Liver (tissue), 9 donors: ENCODE measurements around the gene YIPF1. TPM values are rescaled to one million over a fixed set of nuclear protein-coding genes. Genes with fewer than 3 reads are reported as not detected.
A peak's percentile ranks its signal among the peaks of the same experiment; 100 is the strongest.

Source experiments
- DNase-seq: peaks from one replicate; pipeline ENCODE4 v3.0.0-alpha.2; 2017; ENCODE audit warnings: low spot score
- H3K27ac ChIP-seq, 2 donors: one replicate each; pipeline ENCODE4 v1.7.0; 2013; ENCODE audit warnings: inconsistent platforms in 2 of 2, low read length in 2 of 2, control low read depth in 1 of 2, low read depth in 1 of 2, mild to moderate bottlenecking in 1 of 2
- H3K27me3 ChIP-seq, 4 donors: one replicate each; pipeline versions ENCODE4 v1.6.1 to v1.7.0; 2013; ENCODE audit warnings: low read length in 3 of 4, inconsistent platforms in 1 of 4, mild to moderate bottlenecking in 1 of 4, moderate library complexity in 1 of 4; ENCODE audit not compliant: control insufficient read depth in 4 of 4, insufficient read depth in 4 of 4
- H3K36me3 ChIP-seq, 4 donors: one replicate each; pipeline versions ENCODE4 v1.6.1 to v1.7.0; 2013; ENCODE audit warnings: low read length in 3 of 4, mild to moderate bottlenecking in 3 of 4, low read depth in 1 of 4, moderate library complexity in 1 of 4; ENCODE audit not compliant: control insufficient read depth in 4 of 4, insufficient read depth in 3 of 4
- H3K4me1 ChIP-seq, 4 donors: one replicate each; pipeline versions ENCODE4 v1.6.1 to v1.7.0; 2013; ENCODE audit warnings: low read length in 3 of 4, mild to moderate bottlenecking in 3 of 4, moderate library complexity in 1 of 4; ENCODE audit not compliant: control insufficient read depth in 4 of 4, insufficient read depth in 4 of 4
- H3K4me3 ChIP-seq, 3 donors: one replicate each; pipeline versions ENCODE4 v1.6.1 to v1.7.0; 2013; ENCODE audit warnings: low read length in 3 of 3, control low read depth in 1 of 3, low read depth in 1 of 3, mild to moderate bottlenecking in 1 of 3
- H3K9ac ChIP-seq, 2 donors: one replicate each; pipeline ENCODE4 v1.7.0; 2013; ENCODE audit warnings: low read length in 2 of 2, mild to moderate bottlenecking in 2 of 2, moderate library complexity in 2 of 2, control low read depth in 1 of 2, low read depth in 1 of 2
- H3K9me3 ChIP-seq, 4 donors: one replicate each; pipeline versions ENCODE4 v1.6.1 to v1.7.0; 2013; ENCODE audit warnings: low read length in 3 of 4; ENCODE audit not compliant: control insufficient read depth in 4 of 4
- EGR1 ChIP-seq, 2 donors: IDR thresholded peaks; 2 replicates each; pipeline ENCODE4 v1.6.1; 2016 to 2018; ENCODE audit warnings: antibody characterized with exemption in 2 of 2, low read depth in 2 of 2
- FOXA1 ChIP-seq: IDR thresholded peaks from 2 replicates; pipeline ENCODE4 v1.6.1; 2016; ENCODE audit warnings: antibody characterized with exemption
- FOXA2 ChIP-seq: IDR thresholded peaks from 2 replicates; pipeline ENCODE4 v1.6.1; 2016; ENCODE audit warnings: antibody characterized with exemption
- GABPA ChIP-seq, 2 donors: IDR thresholded peaks in 1 of 2; conservative IDR thresholded peaks in 1 of 2; 2 replicates each; pipeline ENCODE4 v1.6.1; 2016; ENCODE audit warnings: antibody characterized with exemption in 2 of 2, mild to moderate bottlenecking in 1 of 2, moderate library complexity in 1 of 2
- HNF4A ChIP-seq, 2 donors: conservative IDR thresholded peaks; 2 replicates each; pipeline ENCODE4 v1.6.1; 2016; ENCODE audit warnings: antibody characterized with exemption in 2 of 2, mild to moderate bottlenecking in 2 of 2
- HNF4G ChIP-seq: IDR thresholded peaks from 2 replicates; pipeline ENCODE4 v1.6.1; 2016; ENCODE audit warnings: antibody characterized with exemption
- JUND ChIP-seq, 2 donors: IDR thresholded peaks; 2 replicates each; pipeline ENCODE4 v1.6.1; 2016; ENCODE audit warnings: antibody characterized with exemption in 2 of 2
- NR2F2 ChIP-seq: IDR thresholded peaks from 2 replicates; pipeline ENCODE4 v1.6.1; 2016; ENCODE audit warnings: antibody characterized with exemption
- RAD21 ChIP-seq, 2 donors: IDR thresholded peaks; 2 replicates each; pipeline ENCODE4 v1.6.1; 2016; ENCODE audit warnings: antibody characterized with exemption in 2 of 2, mild to moderate bottlenecking in 2 of 2
- RXRA ChIP-seq, 2 donors: IDR thresholded peaks; 2 replicates each; pipeline ENCODE4 v1.6.1; 2017 to 2018; ENCODE audit warnings: antibody characterized with exemption in 2 of 2, mild to moderate bottlenecking in 1 of 2
- SP1 ChIP-seq: IDR thresholded peaks from 2 replicates; pipeline ENCODE4 v1.6.1; 2018; ENCODE audit warnings: antibody characterized with exemption, mild to moderate bottlenecking
- TAF1 ChIP-seq: conservative IDR thresholded peaks from 2 replicates; pipeline ENCODE4 v1.6.1; 2016; ENCODE audit warnings: antibody characterized with exemption, mild to moderate bottlenecking
- YY1 ChIP-seq: IDR thresholded peaks from 2 replicates; pipeline ENCODE4 v1.6.1; 2016; ENCODE audit warnings: antibody characterized with exemption, mild to moderate bottlenecking
- WGBS: extraction: QIAGEN DNeasy Blood & Tissue Kit; methylation state at CpG from one replicate; pipeline ENCODE4 v1.1.7; 2013; 5-methylcytosine and 5-hydroxymethylcytosine counted together
- polyA plus RNA-seq, 2 donors: library from polyadenylated mRNA; stranded (reverse) in 1 of 2; unstranded in 1 of 2; fragments of 200-250 nt in 1 of 2; fragments of >200 nt in 1 of 2; fragmentation: Nextera tagmentation in 1 of 2; extraction: Ambion mirVana in 1 of 2; gene quantifications; one replicate each; pipeline versions ENCODE4 v1.2.1 to v1.2.3, GENCODE V29; 2013 to 2015
- total RNA-seq, 2 donors: library from RNA; depleted of rRNA; stranded (reverse); fragments of >200 nt; gene quantifications; one replicate each; pipeline ENCODE4 v1.2.3, GENCODE V29; 2014
- TF ChIP-seq, protein P1 (sequence below): fragments of 150-350 bp; IDR thresholded peaks from 2 replicates; pipeline ENCODE4 v1.5.1; 2017; ENCODE audit warnings: improper control_type of control experiment, low read depth, low read length; ENCODE audit not compliant: missing input control
- TF ChIP-seq, protein P2 (sequence below): IDR thresholded peaks from 2 replicates; pipeline ENCODE4 v1.6.1; 2016; ENCODE audit warnings: antibody characterized with exemption
- TF ChIP-seq, protein P3 (sequence below): IDR thresholded peaks from 2 replicates; pipeline ENCODE4 v1.6.1; 2016; ENCODE audit warnings: antibody characterized with exemption
- TF ChIP-seq, protein P4 (sequence below): IDR thresholded peaks from 2 replicates; pipeline ENCODE4 v1.6.1; 2016; ENCODE audit warnings: antibody characterized with exemption
- TF ChIP-seq, protein P5 (sequence below): IDR thresholded peaks from 2 replicates; pipeline ENCODE4 v1.6.1; 2016; ENCODE audit warnings: antibody characterized with exemption, mild to moderate bottlenecking
- donor health status: healthy.
- donor health status: healthy.
- donor health status: healthy.
- donor health status: healthy.
- donor health status: healthy.

YIPF1 gene
- 10 to 100 TPM; 19.9 to 29.6 TPM for total RNA-seq
- polyA plus RNA-seq, result 10 to 100 TPM; 28.0 to 28.2 TPM

DNA sequence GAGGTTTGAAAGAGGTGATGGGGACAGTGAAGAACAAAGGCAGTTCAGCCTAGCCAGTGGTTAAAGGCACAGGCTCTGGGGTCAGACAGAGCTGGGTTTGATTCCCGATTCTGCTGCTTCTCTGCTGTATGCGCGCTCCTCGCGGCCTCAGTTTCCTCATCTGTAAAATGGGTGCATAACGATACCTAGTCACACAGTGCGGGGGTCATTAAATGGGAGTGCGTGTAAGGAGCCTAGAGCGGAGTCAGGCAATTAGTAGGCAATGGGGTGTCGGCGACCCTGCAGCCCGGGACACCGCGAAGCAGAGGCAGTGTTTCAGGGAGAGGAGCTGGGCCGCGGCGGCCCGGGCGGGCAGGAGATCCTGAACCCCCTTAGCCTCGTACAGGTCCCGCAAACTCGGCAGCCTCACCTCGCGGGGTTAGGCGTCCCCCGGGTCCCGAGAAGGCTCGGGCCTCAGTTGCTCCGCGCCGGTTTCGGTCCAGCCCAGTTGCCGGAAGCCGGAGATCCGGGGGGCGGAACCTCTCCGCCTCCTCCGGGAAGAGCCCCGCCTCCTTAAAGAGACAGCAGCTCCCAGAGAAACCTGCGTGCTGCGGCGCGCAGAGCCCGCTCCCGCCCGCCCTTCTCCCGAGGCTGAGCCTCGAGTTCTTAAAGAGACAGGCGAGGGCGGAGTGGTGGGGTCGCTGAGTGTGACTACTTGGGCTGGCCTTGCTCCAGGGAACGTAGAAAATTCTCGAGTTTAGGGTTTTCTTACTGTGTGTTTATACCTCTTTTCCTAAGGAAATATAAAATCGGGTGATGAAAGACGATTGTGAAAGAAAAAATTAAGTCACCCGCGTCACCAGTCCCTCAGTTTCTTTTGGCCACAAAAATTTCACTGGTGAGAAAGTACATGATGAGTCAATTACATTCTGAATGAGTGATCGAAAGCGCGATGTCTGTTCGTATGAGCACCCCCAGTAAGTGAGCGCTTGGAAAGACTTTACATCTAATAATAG lies at the start of gene YIPF1:
TSS of gene YIPF1 (minus strand) at position 494 of the 995 bp plus-strand sequence. CDS start 860 bp downstream, outside the sequence.
- DNase-seq, result peak; percentile 87
- no peaks in the 10 kb centered on the region for H3K9me3 ChIP-seq
- peaks cover 0 to 7% (median 2%) of the 10 kb centered on the region in 4 donors for H3K36me3 ChIP-seq
- peak within 1 kb of the TSS; percentile 82 to 100 (median 88) for H3K4me3 ChIP-seq
- H3K4me1 ChIP-seq, result peaks cover 2 to 36% (median 30%) of the 10 kb centered on the region in 4 donors
- H3K27ac ChIP-seq, result peak within 1 kb of the TSS; percentile 85 to 90
- H3K27me3 ChIP-seq, result no peaks in the 10 kb centered on the region
- TF ChIP-seq, protein P1, sequence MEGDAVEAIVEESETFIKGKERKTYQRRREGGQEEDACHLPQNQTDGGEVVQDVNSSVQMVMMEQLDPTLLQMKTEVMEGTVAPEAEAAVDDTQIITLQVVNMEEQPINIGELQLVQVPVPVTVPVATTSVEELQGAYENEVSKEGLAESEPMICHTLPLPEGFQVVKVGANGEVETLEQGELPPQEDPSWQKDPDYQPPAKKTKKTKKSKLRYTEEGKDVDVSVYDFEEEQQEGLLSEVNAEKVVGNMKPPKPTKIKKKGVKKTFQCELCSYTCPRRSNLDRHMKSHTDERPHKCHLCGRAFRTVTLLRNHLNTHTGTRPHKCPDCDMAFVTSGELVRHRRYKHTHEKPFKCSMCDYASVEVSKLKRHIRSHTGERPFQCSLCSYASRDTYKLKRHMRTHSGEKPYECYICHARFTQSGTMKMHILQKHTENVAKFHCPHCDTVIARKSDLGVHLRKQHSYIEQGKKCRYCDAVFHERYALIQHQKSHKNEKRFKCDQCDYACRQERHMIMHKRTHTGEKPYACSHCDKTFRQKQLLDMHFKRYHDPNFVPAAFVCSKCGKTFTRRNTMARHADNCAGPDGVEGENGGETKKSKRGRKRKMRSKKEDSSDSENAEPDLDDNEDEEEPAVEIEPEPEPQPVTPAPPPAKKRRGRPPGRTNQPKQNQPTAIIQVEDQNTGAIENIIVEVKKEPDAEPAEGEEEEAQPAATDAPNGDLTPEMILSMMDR, result peak; percentile 1
- TF ChIP-seq FOXA1, result no peak
- peak; percentile 41 to 87 for TF ChIP-seq GABPA (IDR thresholded peaks at IDR 0.05 in 1 of 2, conservative IDR thresholded peaks at IDR 0.05 in 1 of 2)
- TF ChIP-seq RXRA (IDR thresholded peaks at IDR 0.05), result peak; percentile 53 to 62
- TF ChIP-seq, protein P2, sequence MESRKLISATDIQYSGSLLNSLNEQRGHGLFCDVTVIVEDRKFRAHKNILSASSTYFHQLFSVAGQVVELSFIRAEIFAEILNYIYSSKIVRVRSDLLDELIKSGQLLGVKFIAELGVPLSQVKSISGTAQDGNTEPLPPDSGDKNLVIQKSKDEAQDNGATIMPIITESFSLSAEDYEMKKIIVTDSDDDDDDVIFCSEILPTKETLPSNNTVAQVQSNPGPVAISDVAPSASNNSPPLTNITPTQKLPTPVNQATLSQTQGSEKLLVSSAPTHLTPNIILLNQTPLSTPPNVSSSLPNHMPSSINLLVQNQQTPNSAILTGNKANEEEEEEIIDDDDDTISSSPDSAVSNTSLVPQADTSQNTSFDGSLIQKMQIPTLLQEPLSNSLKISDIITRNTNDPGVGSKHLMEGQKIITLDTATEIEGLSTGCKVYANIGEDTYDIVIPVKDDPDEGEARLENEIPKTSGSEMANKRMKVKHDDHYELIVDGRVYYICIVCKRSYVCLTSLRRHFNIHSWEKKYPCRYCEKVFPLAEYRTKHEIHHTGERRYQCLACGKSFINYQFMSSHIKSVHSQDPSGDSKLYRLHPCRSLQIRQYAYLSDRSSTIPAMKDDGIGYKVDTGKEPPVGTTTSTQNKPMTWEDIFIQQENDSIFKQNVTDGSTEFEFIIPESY, result peak; percentile 15
- TF ChIP-seq YY1, result peak; percentile 40
- TF ChIP-seq, protein P3, sequence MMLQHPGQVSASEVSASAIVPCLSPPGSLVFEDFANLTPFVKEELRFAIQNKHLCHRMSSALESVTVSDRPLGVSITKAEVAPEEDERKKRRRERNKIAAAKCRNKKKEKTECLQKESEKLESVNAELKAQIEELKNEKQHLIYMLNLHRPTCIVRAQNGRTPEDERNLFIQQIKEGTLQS, result no peak
- peak in 1 of 2 donors; percentile 27 for TF ChIP-seq JUND (IDR thresholded peaks at IDR 0.05)
- TF ChIP-seq, protein P4, sequence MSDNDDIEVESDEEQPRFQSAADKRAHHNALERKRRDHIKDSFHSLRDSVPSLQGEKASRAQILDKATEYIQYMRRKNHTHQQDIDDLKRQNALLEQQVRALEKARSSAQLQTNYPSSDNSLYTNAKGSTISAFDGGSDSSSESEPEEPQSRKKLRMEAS, result peak; percentile 99
- TF ChIP-seq HNF4G, result no peak
- TF ChIP-seq RAD21 (IDR thresholded peaks at IDR 0.05), result peak; percentile 44 to 52
- TF ChIP-seq NR2F2, result peak; percentile 18
- peak in 1 of 2 donors; percentile 64 for TF ChIP-seq EGR1 (IDR thresholded peaks at IDR 0.05; ENCODE audit: low read depth in 2 of 2)
- no peak for TF ChIP-seq FOXA2
- TF ChIP-seq, protein P5, sequence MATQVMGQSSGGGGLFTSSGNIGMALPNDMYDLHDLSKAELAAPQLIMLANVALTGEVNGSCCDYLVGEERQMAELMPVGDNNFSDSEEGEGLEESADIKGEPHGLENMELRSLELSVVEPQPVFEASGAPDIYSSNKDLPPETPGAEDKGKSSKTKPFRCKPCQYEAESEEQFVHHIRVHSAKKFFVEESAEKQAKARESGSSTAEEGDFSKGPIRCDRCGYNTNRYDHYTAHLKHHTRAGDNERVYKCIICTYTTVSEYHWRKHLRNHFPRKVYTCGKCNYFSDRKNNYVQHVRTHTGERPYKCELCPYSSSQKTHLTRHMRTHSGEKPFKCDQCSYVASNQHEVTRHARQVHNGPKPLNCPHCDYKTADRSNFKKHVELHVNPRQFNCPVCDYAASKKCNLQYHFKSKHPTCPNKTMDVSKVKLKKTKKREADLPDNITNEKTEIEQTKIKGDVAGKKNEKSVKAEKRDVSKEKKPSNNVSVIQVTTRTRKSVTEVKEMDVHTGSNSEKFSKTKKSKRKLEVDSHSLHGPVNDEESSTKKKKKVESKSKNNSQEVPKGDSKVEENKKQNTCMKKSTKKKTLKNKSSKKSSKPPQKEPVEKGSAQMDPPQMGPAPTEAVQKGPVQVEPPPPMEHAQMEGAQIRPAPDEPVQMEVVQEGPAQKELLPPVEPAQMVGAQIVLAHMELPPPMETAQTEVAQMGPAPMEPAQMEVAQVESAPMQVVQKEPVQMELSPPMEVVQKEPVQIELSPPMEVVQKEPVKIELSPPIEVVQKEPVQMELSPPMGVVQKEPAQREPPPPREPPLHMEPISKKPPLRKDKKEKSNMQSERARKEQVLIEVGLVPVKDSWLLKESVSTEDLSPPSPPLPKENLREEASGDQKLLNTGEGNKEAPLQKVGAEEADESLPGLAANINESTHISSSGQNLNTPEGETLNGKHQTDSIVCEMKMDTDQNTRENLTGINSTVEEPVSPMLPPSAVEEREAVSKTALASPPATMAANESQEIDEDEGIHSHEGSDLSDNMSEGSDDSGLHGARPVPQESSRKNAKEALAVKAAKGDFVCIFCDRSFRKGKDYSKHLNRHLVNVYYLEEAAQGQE, result peak; percentile 52
- peak; percentile 68 for TF ChIP-seq SP1
- no peak for TF ChIP-seq TAF1
- TF ChIP-seq HNF4A (conservative IDR thresholded peaks at IDR 0.05), result peak in 1 of 2 donors; percentile 32
- 2% methylated on average over 62 of the region's 62 CpGs for WGBS
- peak within 1 kb of the TSS; percentile 77 to 82 for H3K9ac ChIP-seq
